Measurements from ENCODE around the gene CAPZB.
A peak's percentile ranks its signal among the peaks of the same experiment; 100 is the strongest.
"Not testable (repeated sequence)": the region's sequence is repeated elsewhere in the genome, so short reads cannot be mapped to it uniquely, and the experiment has no call there.

Gene CAPZB

GRCh38 chr1:19497443-19497842 lies 12.1 kb upstream of the CAPZB start:
- DNase-seq (ENCODE audit: low spot score): not testable (repeated sequence)

GRCh38 chr1:19496527-19496874 lies 11.2 kb upstream of the CAPZB start:
- DNase-seq (ENCODE audit: low spot score): no peak

GRCh38 chr1:19495799-19496526 lies 10.6 kb upstream of the CAPZB start:
- peak; percentile 21 for DNase-seq (ENCODE audit: low spot score)

- no peak for DNase-seq (ENCODE audit: low spot score)
Observed at GRCh38 chr1:19495000-19495656, 9.8 kb upstream of the CAPZB start.

- DNase-seq (ENCODE audit: low spot score): no peak
Observed at GRCh38 chr1:19493547-19493946, 8.2 kb upstream of the CAPZB start.

GRCh38 chr1:19489996-19490395 lies 4.7 kb upstream of the CAPZB start:
- DNase-seq (ENCODE audit: low spot score): no peak

GRCh38 chr1:19488136-19488535 lies 2.8 kb upstream of the CAPZB start:
- no peak for DNase-seq (ENCODE audit: low spot score)

GRCh38 chr1:19484798-19485361 lies 459 bp downstream of the CAPZB start:
- DNase-seq (ENCODE audit: low spot score): no peak

GRCh38 chr1:19484338-19484797 lies 971 bp downstream of the CAPZB start:
- no peak for DNase-seq (ENCODE audit: low spot score)

- DNase-seq (ENCODE audit: low spot score): no peak
Observed at GRCh38 chr1:19483691-19484090, 1.6 kb downstream of the CAPZB start.

GRCh38 chr1:19483261-19483660 lies 2.1 kb downstream of the CAPZB start:
- DNase-seq (ENCODE audit: low spot score): no peak

- no peak for DNase-seq (ENCODE audit: low spot score)
Observed at GRCh38 chr1:19481826-19482398, 3.4 kb downstream of the CAPZB start.

GRCh38 chr1:19480282-19480681 lies 5.1 kb downstream of the CAPZB start:
- DNase-seq (ENCODE audit: low spot score): no peak

- DNase-seq (ENCODE audit: low spot score): no peak
Observed at GRCh38 chr1:19479351-19480120, 5.8 kb downstream of the CAPZB start.

GRCh38 chr1:19478322-19478721 lies 7.0 kb downstream of the CAPZB start:
- no peak for DNase-seq (ENCODE audit: low spot score)

GRCh38 chr1:19477284-19478249 lies 7.8 kb downstream of the CAPZB start:
- DNase-seq (ENCODE audit: low spot score): no peak

- no peak for DNase-seq (ENCODE audit: low spot score)
Observed at GRCh38 chr1:19476450-19477190, 8.7 kb downstream of the CAPZB start.

GRCh38 chr1:19475296-19475695 lies 10.0 kb downstream of the CAPZB start:
- no peak for DNase-seq (ENCODE audit: low spot score)

- no peak for DNase-seq (ENCODE audit: low spot score)
Observed at GRCh38 chr1:19472174-19472573, 13.2 kb downstream of the CAPZB start.

GRCh38 chr1:19469004-19469403 lies 16.3 kb downstream of the CAPZB start:
- no peak for DNase-seq (ENCODE audit: low spot score)
